ENCODE measurements around the gene RNF10.

GRCh38 chr12:120592121-120593049, 58.2 kb downstream of the RNF10 start:
- no peak for TF ChIP-seq EP300 (IDR thresholded peaks at IDR 0.05)
- TF ChIP-seq CTCF (IDR thresholded peaks at IDR 0.05): no peak
- no peak for TF ChIP-seq POLR2AphosphoS5 (IDR thresholded peaks at IDR 0.05)

Measured in stomach (tissue), 4 donors.